ENCODE data around the gene L1TD1.
A peak's percentile ranks its signal among the peaks of the same experiment; 100 is the strongest.
"Not testable (repeated sequence)": the region's sequence is repeated elsewhere in the genome, so short reads cannot be mapped to it uniquely, and the experiment has no call there.

The L1TD1 gene, protein sequence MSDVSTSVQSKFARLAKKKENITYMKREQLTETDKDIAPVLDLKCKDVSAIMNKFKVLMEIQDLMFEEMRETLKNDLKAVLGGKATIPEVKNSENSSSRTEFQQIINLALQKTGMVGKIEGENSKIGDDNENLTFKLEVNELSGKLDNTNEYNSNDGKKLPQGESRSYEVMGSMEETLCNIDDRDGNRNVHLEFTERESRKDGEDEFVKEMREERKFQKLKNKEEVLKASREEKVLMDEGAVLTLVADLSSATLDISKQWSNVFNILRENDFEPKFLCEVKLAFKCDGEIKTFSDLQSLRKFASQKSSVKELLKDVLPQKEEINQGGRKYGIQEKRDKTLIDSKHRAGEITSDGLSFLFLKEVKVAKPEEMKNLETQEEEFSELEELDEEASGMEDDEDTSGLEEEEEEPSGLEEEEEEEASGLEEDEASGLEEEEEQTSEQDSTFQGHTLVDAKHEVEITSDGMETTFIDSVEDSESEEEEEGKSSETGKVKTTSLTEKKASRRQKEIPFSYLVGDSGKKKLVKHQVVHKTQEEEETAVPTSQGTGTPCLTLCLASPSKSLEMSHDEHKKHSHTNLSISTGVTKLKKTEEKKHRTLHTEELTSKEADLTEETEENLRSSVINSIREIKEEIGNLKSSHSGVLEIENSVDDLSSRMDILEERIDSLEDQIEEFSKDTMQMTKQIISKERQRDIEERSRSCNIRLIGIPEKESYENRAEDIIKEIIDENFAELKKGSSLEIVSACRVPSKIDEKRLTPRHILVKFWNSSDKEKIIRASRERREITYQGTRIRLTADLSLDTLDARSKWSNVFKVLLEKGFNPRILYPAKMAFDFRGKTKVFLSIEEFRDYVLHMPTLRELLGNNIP

GRCh38 chr1:62194651-62195544 is at the start of gene L1TD1:
Gene L1TD1, plus strand, starts transcription at chr1:62194849. Its CDS starts 11,780 bp downstream, at chr1:62206629.
- H3K4me3 ChIP-seq = peak within 1 kb of the TSS; percentile 44
- no peak within 1 kb of the TSS for H3K27ac ChIP-seq
- TF ChIP-seq, protein P1, sequence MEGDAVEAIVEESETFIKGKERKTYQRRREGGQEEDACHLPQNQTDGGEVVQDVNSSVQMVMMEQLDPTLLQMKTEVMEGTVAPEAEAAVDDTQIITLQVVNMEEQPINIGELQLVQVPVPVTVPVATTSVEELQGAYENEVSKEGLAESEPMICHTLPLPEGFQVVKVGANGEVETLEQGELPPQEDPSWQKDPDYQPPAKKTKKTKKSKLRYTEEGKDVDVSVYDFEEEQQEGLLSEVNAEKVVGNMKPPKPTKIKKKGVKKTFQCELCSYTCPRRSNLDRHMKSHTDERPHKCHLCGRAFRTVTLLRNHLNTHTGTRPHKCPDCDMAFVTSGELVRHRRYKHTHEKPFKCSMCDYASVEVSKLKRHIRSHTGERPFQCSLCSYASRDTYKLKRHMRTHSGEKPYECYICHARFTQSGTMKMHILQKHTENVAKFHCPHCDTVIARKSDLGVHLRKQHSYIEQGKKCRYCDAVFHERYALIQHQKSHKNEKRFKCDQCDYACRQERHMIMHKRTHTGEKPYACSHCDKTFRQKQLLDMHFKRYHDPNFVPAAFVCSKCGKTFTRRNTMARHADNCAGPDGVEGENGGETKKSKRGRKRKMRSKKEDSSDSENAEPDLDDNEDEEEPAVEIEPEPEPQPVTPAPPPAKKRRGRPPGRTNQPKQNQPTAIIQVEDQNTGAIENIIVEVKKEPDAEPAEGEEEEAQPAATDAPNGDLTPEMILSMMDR (IDR thresholded peaks at IDR 0.05) = no peak
- DNase-seq (ENCODE audit: low spot score) = no peak

- TF ChIP-seq, protein P1 (IDR thresholded peaks at IDR 0.05) = no peak
- H3K4me3 ChIP-seq = no peak overlapping the region
Measured at GRCh38 chr1:62159940-62160348, 34.7 kb upstream of the L1TD1 start.

DNA sequence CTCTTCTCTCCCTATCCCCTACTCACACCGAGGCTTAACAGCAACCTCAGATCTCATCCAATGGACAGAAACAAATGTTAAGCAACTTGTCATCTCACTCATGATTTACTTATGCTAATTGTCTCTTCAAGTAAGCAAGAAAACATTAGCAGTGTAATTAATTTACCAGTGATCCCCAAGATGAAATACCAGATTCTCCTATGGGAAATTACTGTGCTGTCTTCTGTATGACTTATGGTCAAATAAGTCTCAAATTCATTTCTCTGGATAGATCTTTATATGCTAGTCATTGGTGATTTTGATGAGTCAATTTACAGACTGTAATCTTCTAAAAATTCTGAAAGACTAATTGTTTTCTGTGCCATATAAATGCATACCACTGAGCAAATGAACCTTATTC is 32.9 kb upstream of the L1TD1 start:
- TF ChIP-seq, protein P1 (IDR thresholded peaks at IDR 0.05) = no peak
- Histone ChIP-seq H3K27ac (no peak overlapping the region), H3K4me3 (no peak overlapping the region)
- no peak for DNase-seq (ENCODE audit: low spot score)

More at GRCh38 chr1:62159940-62160348, 34.7 kb upstream of the L1TD1 start:
- no peak overlapping the region for H3K27ac ChIP-seq
- DNase-seq (ENCODE audit: low spot score) = no peak

GRCh38 chr1:62170380-62170779 is 24.3 kb upstream of the L1TD1 start:
- not testable (repeated sequence) for DNase-seq (ENCODE audit: low spot score); H3K27ac ChIP-seq; H3K4me3 ChIP-seq

DNA sequence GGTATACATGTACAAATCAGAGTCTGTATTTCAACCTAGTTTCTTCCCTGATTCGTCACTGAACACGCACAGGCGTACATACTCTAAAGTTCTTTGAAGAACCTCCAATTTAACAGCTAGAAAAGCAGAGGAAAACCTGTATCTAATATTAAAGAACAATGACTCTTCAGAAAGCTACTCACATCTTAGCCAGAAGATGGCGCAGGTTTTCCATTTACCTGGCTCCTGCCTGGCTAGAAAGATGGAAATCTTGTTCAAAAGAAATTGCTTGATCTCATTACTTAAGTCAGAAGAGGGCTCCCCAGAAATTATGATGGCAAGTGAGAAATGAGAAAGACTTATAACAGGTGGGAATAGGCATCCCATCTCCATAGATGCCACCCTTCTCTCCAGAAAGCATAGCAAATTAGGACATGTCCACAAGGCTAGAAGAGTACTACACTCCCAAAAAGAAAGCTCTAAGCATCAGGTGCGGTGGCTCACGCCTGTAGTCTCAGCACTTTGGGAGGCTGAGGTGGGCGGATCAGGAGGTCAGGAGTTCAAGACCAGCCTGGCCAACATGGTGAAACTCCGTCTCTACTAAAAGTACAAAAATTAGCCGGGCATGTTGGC is 19.0 kb upstream of the L1TD1 start:
- TF ChIP-seq, protein P1 (IDR thresholded peaks at IDR 0.05) = peak; percentile 42
- no peak overlapping the region for H3K27ac ChIP-seq
- H3K4me3 ChIP-seq = no peak overlapping the region
- no peak for DNase-seq (ENCODE audit: low spot score)

- no peak for DNase-seq (ENCODE audit: low spot score)
- TF ChIP-seq, protein P1 (IDR thresholded peaks at IDR 0.05) = no peak
- Histone ChIP-seq H3K4me3 (no peak overlapping the region), H3K27ac (no peak overlapping the region)
Measured at GRCh38 chr1:62176597-62177312, 17.9 kb upstream of the L1TD1 start.
